Stimulated activated CD4-positive, alpha-beta T cell treated with anti-CD3 and anti-CD28 coated beads, Interleukin-4, amount 100 ng/mL, for 24 hours (primary cell): ENCODE results near the gene TMUB2.
"Not testable (repeated sequence)": the region's sequence is repeated elsewhere in the genome, so short reads cannot be mapped to it uniquely, and the experiment has no call there.

Source experiments
- DNase-seq: peaks from one replicate; pipeline ENCODE4 v3.0.0-alpha.2; 2020

The TMUB2 gene

DNA sequence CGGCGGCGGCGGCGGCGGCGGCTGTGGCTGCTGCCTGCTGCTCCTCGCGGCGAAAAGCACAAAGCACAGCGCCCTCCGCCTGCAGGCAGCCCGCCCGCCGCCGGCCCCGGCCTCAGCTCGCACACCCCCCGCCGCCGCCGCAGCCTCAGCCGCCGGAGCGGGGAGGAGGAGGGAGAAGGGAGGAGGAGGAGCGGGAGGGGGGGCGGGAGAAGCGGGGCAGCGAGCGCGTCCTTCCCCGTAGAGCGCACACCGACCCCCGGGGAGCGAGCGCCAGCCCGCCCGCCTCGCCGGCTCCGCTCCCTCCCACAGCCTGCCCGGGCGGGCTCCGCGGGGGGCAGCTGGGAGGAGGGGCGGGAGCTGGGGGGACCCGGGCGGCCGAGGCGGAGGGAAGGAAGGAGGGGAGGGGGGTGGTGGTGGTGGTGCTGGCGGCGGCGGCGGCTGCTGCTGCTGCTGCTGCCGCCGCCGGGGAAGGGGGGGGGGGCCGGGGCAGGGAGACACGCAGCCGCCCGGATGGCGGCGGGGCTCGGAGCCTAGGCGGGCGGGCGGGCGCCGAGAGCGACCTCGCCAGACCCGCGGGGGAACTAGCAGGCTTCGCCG, 32.9 kb downstream of the TMUB2 start, which contains the start of gene UBTF:
UBTF (minus strand) TSS at position 60 of the 597 bp plus-strand sequence. CDS start 1,446 bp downstream, outside the sequence.
- peak; percentile 68 for DNase-seq

DNA sequence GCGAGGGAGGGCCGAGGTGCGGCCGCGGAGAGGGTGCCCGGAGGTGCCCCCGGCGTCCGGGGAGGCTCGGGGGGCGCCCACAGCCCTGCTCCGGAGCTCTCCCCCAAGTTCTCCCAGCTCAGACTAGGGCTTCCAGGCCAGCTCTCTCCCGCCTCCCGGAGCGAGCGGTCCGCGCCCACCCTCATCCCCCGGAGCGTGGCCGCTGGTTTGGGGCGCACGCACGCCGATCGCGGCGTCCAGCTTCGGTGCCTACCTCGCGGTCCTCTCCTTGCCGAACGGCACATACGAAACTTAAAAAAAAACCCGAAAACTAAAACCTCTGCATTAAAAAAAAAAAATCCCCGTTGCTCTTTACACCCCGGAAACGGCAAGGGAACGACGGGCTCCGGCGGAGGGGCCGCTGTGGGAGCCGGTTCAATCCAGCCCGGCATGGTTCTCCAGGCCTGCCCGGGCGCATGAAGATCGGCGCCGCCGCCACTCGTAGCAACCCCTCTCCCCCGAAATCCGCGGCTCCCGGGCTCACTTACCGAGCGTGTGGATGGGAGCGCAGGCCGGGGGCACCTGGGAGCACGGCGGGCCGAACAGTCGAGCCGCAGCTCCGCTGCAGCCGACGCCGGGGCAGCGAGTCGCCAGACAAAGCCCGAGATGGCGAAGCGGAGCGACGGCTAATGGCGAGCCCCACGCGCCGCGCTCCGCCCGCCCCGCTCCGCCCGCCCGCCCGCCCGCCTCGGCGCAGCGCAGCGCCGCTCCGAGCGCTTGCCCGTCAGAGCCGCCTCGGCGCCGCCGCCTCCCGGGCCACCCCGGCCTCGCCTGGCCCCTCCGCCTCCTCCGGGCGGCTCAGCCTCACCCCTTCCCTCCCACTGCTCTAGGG, 33.7 kb downstream of the TMUB2 start:
- DNase-seq, result peak; percentile 61

DNA sequence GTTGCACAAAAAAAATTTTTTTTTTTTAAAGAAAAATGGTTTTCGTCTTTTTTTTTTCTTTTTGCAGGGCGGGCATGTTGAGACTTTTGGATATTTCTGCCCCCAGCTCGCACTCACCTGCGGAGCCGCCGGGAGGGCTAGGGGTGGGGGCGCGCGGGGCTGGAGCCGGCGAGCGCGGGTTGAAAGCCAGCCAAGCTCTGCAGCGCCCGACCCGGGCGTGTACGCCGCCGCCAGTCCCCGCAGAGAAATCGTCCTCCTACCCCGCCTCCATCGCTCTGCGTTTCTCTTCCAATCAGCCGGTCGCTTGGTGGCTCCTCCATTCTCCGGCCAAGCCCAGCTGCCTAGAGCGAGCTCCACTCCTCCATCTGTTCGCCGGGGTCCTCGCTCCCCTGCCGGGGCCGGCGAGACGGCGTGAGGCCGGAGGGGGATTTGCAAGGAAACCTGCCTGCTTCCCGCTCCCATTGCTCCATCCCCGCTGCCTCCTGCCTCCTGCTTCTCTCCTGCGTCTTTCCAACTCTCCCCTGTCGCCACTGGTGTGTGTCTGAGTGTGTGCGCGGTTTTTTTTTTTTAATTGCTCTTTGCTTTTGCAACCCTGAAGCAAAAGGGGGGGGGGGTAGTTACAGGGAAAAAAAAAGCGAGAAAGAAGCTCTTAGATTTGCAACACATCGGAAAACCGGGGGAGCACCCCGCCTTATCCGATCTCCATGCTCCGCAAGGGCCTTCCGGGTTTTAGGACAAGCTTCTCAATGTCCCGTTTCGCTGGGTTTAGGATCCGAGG, 34.5 kb downstream of the TMUB2 start:
- peak; percentile 70 for DNase-seq

DNA sequence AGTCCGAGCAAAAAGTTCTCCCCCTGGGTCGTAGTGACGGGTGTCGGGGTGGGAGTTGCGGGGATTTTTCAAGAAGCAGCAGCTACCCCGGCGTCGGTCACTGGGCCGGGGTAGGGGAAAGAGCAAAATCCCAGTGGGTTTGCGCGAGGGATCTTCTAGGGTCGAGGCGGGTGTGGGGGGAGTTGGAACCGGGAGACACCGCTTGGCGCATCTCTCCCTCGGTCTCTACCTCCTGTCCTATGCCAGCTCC, 35.0 kb downstream of the TMUB2 start:
- no peak for DNase-seq

DNA sequence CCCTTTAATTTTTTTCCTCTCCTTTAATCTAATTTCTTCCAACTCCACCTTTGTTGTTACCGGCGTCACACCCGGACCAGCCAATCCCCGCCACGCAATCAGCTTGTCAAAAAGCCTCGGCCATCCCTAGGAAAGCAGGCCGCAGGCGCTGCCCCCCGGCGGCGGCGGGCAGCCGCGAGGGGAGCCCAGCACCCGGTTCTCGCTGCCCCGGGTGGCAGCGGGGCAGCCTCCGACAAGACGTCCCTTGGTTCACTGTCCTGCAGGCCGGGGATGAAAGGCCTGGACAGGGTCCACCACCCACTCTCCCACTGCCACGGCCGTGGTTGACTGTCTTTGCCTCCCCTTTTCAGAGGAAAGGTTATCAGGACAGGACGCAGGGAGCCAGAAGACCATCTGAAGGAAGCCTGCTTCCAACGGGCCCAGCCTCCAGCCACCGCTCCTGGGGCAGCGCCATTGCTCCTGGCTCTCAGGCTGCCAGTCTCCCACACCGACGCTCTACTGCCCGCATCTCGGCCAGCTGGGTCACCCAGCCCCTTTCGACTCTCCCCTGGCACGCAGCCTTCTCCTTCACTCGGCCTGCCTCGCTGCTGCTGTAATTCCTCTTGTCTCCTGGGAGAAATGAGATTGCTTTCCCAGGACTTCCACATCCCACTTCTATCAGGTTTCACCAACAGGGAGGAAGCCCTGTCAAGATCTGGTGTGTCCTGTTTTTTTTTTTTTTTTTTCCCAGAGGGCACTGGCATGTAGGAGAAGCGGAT, 35.5 kb downstream of the TMUB2 start:
- peak; percentile 52 for DNase-seq

DNA sequence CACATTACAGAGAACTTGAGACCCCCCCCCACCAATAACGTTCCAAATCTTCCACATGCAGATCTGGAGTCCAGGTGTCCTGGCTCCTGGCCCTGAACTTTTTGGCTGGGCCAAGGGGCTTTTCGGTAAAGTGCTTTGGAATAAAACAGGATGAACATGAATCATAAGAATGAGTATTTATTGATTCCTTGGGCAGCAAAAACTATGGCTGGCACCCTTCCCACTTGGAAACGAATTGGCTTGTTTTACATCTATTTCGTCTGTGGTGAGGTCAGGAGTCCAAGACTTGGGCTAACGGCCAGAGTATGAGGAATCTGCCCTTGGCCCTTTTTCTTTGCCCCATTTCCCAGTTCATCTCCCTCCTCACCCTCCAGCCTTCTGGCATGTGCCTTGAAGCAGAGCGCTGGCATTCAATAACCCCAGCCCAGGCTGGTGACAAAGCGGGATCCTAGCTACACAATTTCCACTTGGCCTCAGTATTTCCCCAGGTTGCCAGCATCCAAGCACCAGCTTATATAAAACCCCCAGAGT, 36.8 kb downstream of the TMUB2 start:
- DNase-seq, result no peak

DNA sequence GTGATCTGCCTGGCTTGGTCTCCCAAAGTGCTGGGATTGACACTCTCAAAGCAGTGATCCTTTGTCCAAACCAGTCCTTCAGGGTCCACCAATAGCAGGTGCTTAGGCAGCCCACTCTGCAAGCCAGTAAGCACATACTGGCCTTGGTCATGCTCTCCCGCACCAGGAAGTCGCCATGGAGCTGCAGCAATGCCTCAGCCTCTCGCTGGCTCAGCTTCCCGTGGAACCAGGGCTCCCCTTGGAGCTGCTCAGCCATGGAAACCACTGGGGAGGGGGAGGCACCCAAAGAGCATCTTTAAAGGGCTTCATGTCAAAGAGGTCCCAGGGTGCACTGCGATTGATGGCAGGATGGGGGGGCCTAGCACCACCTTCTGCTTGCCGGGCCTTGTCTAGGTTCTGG, 42.3 kb downstream of the TMUB2 start:
- no peak for DNase-seq

DNA sequence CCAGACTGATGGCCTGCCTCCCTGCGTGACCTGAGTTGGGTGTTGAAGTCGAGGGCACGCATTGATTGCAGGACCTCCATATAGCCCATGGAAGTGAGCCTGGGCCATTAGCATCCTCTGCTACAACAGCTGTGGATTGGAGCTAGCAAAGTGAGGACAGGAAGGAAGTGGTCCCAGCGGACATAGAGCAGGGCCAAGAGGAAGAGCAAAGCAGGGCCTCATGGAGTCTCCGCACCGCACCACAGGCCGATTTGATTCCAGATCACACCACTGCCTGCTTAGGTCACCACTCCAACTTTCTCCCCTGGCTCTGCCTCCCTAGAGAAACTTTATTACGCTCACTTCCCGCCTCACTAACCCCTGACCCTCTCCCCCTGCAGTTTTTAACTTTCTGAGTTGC, 43.4 kb downstream of the TMUB2 start:
- no peak for DNase-seq

DNA sequence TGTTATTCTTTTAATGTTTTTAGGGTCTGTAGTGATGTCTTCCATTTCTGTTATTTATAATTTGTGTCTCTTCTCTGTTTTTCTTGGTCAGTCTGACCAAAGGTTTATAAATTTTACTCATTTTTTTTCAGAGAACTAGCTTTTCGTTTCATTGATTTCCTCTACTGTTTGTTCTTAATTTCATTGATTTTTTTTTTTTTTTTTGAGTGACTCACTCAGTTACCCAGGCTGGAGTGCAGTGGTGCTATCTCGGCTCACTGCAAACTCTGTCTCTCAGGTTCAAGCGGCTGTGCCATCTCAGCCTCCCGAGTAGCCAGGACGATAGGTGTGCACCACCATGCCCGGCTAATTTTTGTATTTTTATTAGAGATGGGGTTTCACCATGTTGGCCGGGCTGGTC, 45.3 kb downstream of the TMUB2 start:
- no peak for DNase-seq

DNA sequence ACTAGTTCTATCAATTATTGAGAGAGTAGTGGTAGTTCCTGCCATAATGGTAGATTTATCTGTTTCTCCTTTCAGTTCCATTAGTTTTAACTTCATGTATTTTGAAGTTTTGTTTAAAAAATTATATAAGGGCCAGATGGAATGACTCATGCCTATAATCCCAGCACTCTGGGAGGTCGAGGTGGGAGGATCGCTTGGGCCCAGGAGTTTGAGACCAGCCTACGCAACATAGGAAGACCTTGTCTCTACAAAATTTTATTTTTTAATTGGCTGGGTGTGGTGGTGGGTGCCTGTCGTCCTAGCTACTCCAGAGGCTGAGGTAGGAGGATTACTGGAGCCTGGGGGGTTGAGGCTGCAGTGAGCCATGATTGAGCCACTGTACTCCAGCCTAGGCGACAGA, 46.8 kb downstream of the TMUB2 start:
- no peak for DNase-seq

DNA sequence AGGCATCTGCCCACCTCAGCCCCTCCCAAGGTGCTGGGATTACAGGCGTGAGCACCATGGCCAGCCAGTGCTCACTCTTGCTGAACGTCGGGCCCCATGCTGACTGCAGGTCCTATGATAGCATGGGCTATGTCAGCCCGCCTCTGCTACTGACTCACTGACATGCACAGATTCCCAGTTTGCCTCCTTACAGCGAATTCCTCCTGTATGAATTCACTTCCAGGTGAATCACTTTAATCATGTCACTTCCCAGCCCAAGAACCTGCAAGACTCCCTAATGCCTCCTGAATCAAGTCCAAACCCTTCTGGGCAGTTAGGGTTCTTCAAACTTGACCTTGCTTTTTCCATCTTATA, 48.8 kb downstream of the TMUB2 start:
- DNase-seq, result no peak

DNA sequence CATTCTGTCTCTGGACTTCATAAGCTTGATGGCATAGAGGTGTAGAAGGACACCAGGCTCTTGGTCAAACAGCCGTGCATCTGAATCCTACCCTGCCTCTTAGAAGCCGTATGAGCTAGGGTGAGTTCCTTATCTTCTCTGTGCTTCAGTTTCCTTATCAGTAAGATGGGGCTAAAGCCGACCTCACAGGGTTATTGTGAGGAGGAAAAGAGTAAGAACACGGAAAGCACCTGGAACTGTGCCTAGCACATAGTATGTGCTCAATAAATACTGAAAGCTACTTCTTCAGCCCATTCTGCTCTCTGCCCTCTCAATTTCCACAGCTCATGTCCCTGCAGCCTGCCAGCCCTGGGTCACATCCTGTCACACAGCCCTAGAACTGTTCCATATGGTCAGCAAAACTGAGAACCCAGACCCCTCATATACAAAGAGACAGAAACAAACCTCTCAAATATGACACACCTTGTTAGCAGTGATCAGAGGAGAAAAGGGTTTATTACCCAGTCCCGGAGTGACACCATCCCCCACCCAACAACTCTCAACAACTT, 49.7 kb downstream of the TMUB2 start:
- no peak for DNase-seq

DNA sequence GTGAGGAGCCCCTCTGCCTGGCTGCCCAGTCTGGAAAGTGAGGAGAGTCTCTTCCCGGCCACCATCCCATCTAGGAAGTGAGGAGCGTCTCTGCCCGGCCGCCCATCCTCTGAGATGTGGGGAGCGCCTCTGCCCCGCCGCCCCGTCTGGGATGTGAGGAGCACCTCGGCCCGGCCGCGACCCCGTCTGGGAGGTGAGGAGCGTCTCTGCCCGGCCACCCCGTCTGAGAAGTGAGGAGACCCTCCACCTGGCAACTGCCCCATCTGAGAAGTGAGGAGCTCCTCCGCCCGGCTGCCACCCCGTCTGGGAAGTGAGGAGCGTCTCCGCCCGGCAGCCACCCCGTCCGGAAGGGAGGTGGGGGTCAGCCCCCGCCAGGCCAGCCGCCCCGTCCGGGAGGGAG, 51.1 kb downstream of the TMUB2 start:
- not testable (repeated sequence) for DNase-seq

DNA sequence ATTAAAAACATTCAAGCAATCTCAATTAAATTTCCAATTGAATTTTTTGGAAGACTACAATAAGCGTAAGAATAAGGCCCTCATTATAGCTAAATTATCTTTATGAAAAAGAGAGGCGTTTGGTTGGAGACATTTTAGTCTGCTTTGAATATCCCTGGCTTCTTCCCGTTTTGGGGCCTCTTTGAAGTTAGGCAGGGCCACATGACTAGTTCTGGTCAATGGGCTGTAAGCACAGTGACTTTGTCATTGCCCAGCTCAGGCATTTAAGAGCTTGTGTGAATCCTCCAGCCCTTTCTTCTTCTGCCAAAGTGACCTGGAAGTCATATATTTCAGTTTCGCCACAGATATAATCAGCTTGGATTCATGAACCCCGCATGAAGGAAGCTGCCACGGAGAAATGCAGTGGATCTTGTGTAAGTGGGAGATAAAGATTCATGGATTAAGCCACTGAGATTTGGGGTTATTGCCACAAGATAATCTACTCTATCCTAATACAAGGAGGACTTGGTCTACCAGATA, 54.4 kb downstream of the TMUB2 start:
- no peak for DNase-seq
